Activated T-cell treated with anti-CD3 and anti-CD28 coated beads, Interleukin-2, amount 50 U/mL, for 1 hour (primary cell): Measurements from ENCODE around the gene AJUBA.

Experiments used
- DNase-seq: peaks from one replicate; pipeline ENCODE4 v3.0.0-alpha.2; 2020

The AJUBA gene

DNA sequence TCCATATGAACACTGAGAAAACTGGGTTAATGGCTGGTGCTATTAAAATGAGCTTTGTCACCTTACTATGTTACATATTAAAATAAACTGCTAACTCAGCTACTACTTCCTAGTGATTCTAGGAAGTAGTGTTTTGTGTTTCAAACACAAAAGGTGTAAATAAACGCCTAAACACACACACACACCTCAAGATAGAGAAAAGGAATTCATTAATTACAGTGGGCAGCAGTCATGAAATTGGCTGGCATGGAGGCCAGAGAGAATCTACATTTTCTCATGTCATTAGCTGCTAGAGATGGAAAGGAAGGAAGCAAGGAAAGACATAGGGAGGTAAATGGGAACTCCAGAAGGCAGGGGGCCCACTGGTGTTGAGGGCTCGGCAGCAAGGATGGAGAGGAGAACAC lies 52.4 kb downstream of the AJUBA start:
- no peak for DNase-seq

DNA sequence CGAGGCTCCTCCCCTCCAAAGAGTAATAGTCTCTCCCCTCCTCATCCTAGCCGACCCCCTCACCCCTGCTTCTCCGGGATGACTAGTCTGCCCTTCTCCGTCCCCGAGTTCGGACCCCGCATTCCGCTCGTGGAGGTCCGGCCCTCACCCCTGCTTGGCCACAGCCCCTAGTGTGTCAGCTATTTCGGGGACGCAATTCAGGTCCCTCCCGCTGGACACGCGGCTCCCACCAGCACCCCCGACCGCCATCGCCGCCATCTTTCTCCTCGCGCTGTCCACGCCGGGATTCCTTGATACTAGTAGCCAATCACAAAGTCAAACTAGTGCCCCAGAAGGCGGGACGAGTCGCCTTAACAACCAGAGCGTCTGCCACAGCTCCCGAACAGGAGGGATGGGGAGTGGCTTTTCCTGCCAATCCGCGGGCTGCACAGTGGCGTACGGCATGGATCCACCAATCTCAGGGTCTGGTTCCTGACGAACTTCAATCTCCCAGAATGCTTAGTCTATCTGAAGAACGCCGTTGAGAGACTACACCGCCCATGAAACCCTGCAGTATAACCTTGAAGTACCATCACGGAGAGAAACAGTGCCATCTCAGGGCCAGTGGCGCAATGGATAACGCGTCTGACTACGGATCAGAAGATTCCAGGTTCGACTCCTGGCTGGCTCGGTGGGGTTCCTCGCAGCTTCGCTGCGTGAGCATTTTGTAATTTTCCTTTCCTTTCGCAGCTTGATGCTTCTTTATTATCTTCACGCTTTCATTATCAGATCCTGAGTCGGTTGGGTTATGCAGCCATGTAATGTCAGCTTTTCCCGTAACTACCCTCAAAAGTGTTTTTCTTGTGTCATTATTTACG lies 53.0 kb downstream of the AJUBA start, which contains the start of gene PRMT5:
Gene PRMT5, minus strand, starts transcription at position 273 of the 857 bp plus-strand sequence. Its CDS starts 15 bp downstream, at position 258.
- peak; percentile 96 for DNase-seq

DNA sequence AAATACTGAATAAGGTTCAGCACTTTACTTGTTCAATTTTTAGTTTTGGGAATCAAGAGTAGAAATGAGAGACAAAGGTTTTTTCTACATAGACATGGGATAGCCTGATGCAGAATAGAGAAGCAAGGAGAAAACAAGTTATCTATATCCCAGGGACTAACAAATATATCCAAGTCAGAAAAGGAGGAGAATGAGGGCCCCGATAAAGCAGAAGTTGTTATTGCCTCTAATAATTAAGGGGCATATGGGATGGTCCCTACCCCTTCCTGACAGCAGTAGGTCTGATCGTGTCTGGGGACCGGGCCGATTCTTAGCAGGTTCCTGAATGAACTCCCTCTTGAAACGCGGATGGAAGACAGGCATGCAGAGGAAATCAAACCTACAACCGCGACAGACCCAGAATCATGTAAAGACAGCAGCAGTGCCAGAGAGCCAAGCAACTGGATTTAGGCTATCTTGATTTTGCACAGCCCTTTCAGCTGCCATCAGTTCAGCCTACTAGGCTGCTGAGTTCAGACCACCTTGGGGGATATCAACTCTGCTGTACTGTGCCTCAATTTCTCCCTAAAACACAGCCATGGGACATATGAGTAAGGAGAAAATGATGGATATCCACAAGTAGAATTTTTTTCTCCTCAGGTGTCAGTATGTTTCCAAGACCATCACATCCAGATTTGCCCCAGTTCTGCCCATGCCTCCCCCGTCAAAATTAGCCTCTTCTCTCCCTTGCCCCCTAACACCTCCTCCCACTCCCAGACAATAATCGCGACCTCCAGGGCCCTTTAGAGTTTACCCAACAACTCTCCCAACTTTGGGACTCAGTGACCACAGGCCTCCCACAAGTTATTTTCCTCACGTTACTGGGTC lies 53.9 kb downstream of the AJUBA start:
- DNase-seq, result no peak

DNA sequence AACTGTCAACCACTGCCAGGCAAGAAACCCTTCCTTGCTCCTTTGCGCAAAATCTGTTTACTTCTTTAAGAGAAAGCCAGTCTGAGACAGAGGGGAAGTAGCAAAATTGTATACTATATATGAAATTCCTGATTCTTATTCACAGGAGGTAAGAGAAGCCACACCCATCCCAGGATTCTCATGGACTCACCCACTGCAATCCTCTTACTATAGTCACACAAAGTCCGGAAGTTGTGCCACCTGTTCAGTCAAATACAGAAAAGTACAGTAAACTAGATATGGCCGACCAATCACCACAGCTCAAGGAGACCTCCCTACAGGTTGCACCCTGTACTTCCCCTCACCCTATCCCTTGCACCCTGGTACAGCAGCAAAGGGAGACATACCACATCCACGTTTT lies 56.0 kb downstream of the AJUBA start:
- DNase-seq, result no peak

DNA sequence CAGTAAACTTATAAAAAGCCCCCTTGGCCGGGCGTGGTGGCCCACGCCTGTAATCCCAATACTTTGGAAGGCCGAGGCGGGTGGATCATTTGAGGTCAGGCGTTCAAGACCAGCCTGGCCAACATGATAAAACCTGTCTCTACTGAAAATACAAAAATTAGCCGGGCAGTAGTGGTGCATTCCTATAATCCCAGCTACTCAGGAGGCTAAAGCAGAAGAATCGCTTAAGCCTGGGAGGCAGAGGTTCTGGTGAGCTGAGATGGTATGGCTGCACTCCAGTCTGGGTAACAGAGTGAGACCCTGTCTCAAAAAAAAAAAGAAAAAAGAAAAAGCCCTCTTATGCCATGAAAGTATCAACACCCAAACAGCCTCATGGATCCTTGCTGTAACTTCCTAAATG lies 56.8 kb downstream of the AJUBA start:
- no peak for DNase-seq

DNA sequence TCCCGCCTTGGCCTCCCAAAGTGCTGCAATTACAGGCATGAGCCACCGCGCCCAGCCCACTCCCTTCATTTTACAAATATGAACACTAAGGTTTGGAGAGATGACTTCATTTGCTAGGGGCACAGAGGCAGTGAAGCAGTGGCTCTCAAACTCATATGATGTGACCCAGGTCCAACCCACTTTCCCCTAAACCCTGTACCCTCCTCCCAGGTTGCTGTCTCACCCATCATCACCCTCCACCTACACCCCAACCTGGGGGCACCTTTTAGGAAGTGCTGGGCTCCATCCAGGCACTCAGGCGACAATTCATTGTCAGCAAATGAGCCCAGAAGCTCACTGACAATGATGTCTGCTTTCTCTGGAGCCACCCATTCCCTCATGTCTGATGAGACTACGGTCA lies 58.6 kb downstream of the AJUBA start:
- no peak for DNase-seq

DNA sequence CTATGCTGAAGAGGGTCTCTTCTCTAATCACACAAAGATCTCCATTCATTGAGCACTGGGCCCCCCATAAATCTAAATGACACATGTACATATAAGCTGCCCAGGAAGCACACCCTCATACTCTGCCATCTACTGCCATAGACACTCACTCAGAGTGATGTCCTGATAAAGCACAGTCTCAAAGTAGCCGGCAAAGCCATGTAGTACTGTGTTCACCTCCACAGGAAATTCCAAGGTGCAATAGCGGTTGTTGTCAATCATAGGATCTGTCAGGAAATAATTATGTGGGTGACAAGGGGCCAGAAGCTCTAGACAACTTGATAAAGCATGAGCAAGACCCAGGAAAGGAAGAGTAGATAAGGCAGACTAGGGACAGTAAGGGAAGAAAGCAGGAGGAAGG lies 60.1 kb downstream of the AJUBA start:
- DNase-seq, result no peak
